ENCODE results near the gene PNPLA7.
"Not testable (repeated sequence)": the region's sequence is repeated elsewhere in the genome, so short reads cannot be mapped to it uniquely, and the experiment has no call there.

PNPLA7 gene

DNA sequence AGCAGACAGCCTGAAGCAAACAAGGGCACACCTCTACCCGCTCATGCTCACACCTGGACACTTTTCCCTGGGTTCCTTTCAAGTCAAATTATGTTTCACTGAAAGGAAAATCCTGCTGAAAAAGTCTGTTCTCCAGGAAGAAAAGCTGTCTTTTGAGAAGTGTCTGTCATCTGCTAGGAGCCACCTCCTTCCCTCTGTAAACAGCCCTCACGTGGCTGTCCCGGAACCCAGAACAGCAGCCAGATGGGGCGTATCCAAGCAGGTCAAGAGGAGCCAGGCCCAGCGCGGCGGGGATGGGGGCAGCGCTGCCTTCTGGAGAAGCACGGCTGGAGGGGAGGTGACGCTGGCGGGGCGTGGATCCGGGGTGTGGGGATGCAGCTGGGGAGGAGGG lies at the start of gene PNPLA7:
Gene PNPLA7 (minus strand): TSS at position 172 of the 391 bp plus-strand sequence. CDS start 205 bp downstream, outside the sequence.
- peak in 1 of 2 donors; percentile 19 for DNase-seq (ENCODE audit: low read depth in 2 of 2)

GRCh38 chr9:137598943-137599342 lies 48.7 kb upstream of the PNPLA7 start:
- no peak for DNase-seq (ENCODE audit: low read depth in 2 of 2)

GRCh38 chr9:137596577-137596976 lies 46.4 kb upstream of the PNPLA7 start:
- DNase-seq (ENCODE audit: low read depth in 2 of 2), result not testable (repeated sequence)

GRCh38 chr9:137593176-137593575 lies 43.0 kb upstream of the PNPLA7 start:
- DNase-seq (ENCODE audit: low read depth in 2 of 2), result no peak

- no peak for DNase-seq (ENCODE audit: low read depth in 2 of 2)
These were observed 42.6 kb upstream of the PNPLA7 start for GRCh38 chr9:137592767-137593166.

GRCh38 chr9:137590469-137591383 lies 40.5 kb upstream of the PNPLA7 start, which contains the start of gene ZMYND19:
ZMYND19 (minus strand) TSS chr9:137590512; CDS start chr9:137590263, 249 bp downstream.
- peak; percentile 82 to 84 for DNase-seq (ENCODE audit: low read depth in 2 of 2)

DNA sequence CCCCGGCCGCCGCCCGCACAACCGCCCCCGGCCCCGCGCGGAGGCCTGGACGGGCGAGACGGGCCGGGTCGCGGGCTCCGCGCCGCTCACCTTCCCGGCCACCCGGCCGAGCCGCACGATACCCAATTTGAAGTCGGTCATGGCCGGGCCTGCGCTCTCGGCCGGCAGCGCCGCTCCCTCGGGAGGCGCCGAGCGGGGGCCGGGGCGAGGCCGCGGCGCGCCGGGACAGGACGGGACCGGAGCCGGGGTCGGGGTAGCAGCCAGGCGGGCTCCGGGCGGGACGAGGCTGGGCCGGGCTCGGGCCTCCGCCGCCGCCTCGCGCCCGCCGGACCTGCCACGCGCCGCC lies 39.9 kb upstream of the PNPLA7 start:
- no peak for DNase-seq (ENCODE audit: low read depth in 2 of 2)

GRCh38 chr9:137589441-137590122 lies 39.4 kb upstream of the PNPLA7 start:
- no peak for DNase-seq (ENCODE audit: low read depth in 2 of 2)

DNA sequence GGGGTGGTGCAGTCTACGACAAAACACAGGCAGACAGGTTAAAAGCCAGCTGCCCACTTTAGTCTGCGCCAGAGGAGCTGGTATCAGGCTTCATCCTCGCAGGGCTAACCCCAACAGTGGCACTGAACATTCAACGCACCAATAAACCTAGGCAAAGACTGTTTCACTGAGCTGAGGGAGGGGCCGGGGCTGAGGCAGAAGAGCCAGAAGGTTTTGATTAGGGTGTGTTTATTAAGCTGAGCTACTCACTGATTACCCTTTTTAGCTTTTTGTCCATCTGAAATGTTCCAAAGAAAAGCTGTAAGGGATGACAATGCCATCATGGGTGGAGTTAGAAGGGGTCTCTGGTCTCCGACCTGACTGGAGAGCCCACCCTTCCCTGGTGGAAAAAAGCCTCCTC lies 38.7 kb upstream of the PNPLA7 start:
- DNase-seq (ENCODE audit: low read depth in 2 of 2), result no peak

- DNase-seq (ENCODE audit: low read depth in 2 of 2), result no peak
These were observed 38.1 kb upstream of the PNPLA7 start for GRCh38 chr9:137588311-137588710.

DNA sequence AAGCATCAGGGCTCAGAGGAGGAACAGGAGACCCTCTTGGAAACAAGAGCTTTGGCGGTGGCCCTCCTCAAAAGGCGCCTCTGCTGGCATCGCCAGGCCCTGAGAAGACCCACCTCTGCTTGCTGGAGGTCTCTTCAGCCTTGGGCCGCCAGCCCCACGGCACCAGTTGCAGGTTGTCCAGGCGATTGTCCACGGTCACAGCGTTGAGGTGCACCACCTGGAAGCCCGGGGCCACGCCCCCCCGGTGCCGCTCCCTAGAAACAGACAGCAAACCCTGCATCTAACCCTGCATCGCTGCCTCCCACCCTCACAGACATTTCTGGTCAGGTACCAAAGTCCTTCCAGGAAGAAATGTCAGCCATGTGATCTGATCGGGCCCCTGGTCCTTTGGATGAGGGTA lies 36.7 kb upstream of the PNPLA7 start:
- no peak for DNase-seq (ENCODE audit: low read depth in 2 of 2)

DNA sequence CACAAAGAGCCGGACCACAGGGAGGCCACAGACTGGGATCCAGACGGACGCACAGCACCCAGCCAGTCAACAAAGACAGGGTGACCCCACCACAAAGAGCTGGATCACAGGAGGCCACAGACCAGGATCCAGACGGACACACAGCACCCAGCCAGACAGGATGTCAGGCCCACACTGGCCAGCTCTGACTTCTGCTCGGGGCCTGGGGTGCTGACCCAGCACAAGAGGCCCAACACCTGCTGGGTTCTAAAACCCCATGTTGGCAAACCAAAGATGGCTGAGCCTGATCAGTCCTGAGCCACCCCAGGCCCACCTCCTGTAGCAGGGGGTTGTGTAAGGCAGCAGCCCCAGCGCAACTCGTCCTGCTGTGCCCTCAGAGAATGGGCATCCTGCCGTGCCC lies 33.8 kb upstream of the PNPLA7 start:
- no peak for DNase-seq (ENCODE audit: low read depth in 2 of 2)

DNA sequence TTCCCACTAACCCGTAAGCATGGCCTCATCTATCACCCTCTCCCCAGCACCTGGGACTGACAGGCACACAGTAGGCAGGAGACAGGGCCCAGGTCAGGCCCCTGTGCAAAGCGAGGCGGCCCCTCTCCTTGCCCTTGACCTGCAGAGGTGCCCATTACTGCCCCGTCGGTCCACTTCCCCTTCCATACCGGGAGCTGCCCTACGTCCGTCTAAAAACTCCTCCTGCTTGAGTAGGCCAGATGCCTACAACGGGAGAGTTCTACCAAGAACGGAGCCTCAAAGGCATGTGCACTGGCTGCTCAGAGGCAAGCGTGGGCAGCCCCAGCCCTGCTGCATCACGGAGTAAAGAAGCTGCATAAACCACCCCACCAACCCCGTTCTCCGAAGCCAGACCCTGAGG lies 33.1 kb upstream of the PNPLA7 start:
- no peak for DNase-seq (ENCODE audit: low read depth in 2 of 2)

GRCh38 chr9:137582286-137582860 lies 32.2 kb upstream of the PNPLA7 start:
- no peak for DNase-seq (ENCODE audit: low read depth in 2 of 2)

DNA sequence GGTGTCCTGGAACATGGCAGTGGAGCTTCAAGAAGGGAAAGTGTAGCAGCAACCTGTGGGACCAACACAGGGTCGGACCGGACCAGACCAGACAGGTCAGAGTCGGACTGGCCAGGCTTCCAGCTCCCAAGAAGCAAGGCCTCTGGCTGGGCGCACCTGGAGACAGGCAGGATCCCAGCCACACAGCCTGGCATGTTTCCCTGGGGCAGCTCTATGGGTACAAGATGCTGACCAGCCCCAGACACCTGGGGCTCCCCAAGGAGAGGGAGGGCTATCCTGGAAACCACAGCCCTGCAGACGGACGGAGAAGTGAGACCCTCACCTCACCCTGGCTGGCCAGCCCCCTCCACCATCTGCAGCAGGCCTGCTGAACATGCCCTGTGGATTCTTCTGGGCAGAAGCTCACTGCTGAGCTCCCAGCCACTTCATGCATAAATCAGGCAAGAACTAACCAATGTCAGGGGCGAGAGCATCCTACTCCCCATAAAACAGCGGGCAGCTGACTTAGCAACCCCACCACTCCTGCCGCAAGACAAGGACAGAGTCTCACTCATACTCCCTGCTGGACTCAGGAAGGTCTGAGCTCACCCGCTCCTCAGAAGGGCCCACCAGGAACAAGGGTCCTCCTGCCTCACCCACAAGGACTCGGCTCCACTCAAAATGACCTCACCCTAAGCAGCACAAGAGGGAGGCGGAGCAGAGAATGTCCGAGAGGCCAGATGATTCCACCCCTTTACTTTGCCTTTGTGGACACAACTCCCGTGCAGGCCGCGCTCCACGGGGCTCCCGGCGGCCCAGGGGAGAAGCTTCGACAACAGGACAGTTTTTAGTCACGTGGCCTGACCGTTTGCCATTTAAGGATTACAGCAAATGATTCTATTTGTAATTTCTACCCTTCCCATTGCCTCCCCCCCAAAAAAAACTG lies 31.4 kb upstream of the PNPLA7 start:
- DNase-seq (ENCODE audit: low read depth in 2 of 2), result no peak

- DNase-seq (ENCODE audit: low read depth in 2 of 2), result no peak
These were observed 30.7 kb upstream of the PNPLA7 start for GRCh38 chr9:137580954-137581322.

DNA sequence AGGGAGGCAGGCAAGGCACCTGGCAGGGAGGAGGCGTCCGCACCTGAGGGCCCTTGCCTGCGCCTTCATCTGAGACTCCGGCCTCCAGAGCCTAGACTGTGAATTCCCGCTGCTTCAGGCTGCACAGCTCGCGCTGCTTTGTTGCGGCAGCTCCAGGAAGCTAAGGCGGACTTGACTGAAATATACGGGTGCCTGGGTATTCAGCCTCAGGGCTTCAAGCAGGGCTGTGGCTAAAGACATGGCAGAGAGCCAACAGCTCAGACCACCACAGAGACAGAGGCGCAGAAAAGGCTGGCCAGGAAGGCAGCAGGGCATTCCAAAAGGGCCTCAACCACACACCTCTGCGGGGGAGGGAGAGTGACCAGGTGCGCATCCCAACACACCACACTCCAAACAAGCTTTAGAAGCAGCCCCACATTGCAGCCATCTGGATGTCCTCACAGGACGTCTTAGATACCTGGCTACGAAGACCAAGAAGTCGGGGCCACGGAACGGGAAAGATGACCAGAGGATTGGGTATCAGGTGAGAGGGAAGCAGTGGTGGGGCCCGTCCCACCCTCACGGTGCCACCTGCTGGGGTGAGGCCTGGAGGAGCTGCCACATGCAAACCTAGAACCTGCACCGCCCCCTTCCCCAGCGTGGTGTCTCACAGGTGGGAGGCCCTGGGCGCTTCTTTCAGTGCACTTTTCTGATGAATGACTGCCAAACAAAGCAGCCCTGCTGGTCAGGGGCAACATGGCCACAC lies 30.2 kb upstream of the PNPLA7 start:
- no peak for DNase-seq (ENCODE audit: low read depth in 2 of 2)

DNA sequence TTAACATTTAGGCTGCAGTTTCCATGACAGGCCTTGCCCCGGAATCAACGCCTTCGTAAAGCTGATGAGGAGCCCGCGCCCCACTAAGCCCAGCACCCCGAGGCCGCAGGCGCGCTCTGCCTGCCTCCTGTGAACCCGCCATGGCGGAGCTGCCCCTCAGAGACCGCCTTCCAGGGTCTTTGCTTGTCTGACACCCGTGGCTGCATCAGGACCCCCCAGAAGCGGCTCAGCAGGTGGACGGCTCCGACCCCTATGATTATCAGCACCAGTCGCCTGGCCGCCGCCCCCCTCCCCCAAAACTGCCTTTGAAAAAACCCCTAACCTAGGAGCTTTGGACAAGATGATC lies 29.0 kb upstream of the PNPLA7 start:
- DNase-seq (ENCODE audit: low read depth in 2 of 2), result no peak

- peak; percentile 92 to 96 for DNase-seq (ENCODE audit: low read depth in 2 of 2)
These were observed 28.5 kb upstream of the PNPLA7 start, which contains the start of gene DPH7 for GRCh38 chr9:137578518-137579258. DPH7 (minus strand) TSS chr9:137578925; CDS start chr9:137578777, 148 bp downstream.
